MCF 10A (cell line): Measurements from ENCODE around the gene IPPK. TPM values are rescaled to one million over a fixed set of nuclear protein-coding genes. Genes with fewer than 3 reads are reported as not detected.
"Not testable (repeated sequence)": the region's sequence is repeated elsewhere in the genome, so short reads cannot be mapped to it uniquely, and the experiment has no call there.

Source experiments
- BruUV-seq: library from RNA; stranded (reverse); fragments of 400-500 nt; replicated peaks from 2 replicates; lab custom pipeline; 2021; lab: Mats Ljungman, UMichigan
- CTCF ChIA-PET: fragments of 300-600 bp; sonication (Branson Sonifier 250); formaldehyde crosslinking; extraction: SDS; loops from one replicate; lab custom pipeline; 2021; ENCODE audit warnings: antibody characterized with exemption, inconsistent platforms; lab: Yijun Ruan, JAX
- POLR2A ChIA-PET: fragments of 300-600, 350-650 bp; sonication (Branson Sonifier 250); formaldehyde crosslinking; extraction: SDS; loops from one replicate; lab custom pipeline; 2020; ENCODE audit warnings: antibody characterized with exemption, inconsistent platforms; lab: Yijun Ruan, JAX
- DNase-seq: peaks from one replicate; pipeline ENCODE4 v3.0.0-alpha.2; 2018; ENCODE audit not compliant: unreplicated experiment
- H3K27ac Mint-ChIP-seq: one replicate; pipeline ENCODE4 v1.8.0; 2022; ENCODE audit warnings: mild to moderate bottlenecking, low read depth, mixed read lengths; ENCODE audit not compliant: unreplicated experiment
- H3K27me3 Mint-ChIP-seq: one replicate; pipeline ENCODE4 v1.8.0; 2022; ENCODE audit warnings: mixed read lengths; ENCODE audit not compliant: insufficient read depth, unreplicated experiment
- H3K36me3 Mint-ChIP-seq: one replicate; pipeline ENCODE4 v1.8.0; 2022; ENCODE audit warnings: mild to moderate bottlenecking, moderate library complexity, mixed read lengths; ENCODE audit not compliant: insufficient read depth, unreplicated experiment
- H3K4me1 Mint-ChIP-seq: one replicate; pipeline ENCODE4 v1.8.0; 2022; ENCODE audit warnings: mixed read lengths; ENCODE audit not compliant: insufficient read depth, unreplicated experiment
- H3K4me3 Mint-ChIP-seq: one replicate; pipeline ENCODE4 v1.8.0; 2022; ENCODE audit warnings: mild to moderate bottlenecking, moderate library complexity, mixed read lengths; ENCODE audit not compliant: unreplicated experiment
- H3K9me3 Mint-ChIP-seq: one replicate; pipeline ENCODE4 v1.8.0; 2022; ENCODE audit warnings: mixed read lengths; ENCODE audit not compliant: unreplicated experiment
- intact Hi-C: fragments of 100-400 bp; cut with micrococcal nuclease; formaldehyde crosslinking; loops from 2 replicates; pipeline ENCODE4 v1.14.1; 2022
- total RNA-seq: library from RNA; stranded (reverse); gene quantifications from 2 replicates; pipeline ENCODE4 v1.2.3, GENCODE V29; 2022
- TF ChIP-seq, protein P1 (sequence below): fragments of 200-600 bp; IDR thresholded peaks from one replicate; pipeline ENCODE4 v1.8.0; 2022; ENCODE audit warnings: antibody characterized with exemption, mild to moderate bottlenecking; ENCODE audit not compliant: unreplicated experiment

IPPK gene
- total RNA-seq, 1 experiment from 2014 or later = 16.6 TPM

- CTCF ChIA-PET = no interaction called here
- H3K4me3 Mint-ChIP-seq = no peak overlapping the region
- H3K36me3 Mint-ChIP-seq = no peaks in the 10 kb centered on the region
- TF ChIP-seq, protein P1, sequence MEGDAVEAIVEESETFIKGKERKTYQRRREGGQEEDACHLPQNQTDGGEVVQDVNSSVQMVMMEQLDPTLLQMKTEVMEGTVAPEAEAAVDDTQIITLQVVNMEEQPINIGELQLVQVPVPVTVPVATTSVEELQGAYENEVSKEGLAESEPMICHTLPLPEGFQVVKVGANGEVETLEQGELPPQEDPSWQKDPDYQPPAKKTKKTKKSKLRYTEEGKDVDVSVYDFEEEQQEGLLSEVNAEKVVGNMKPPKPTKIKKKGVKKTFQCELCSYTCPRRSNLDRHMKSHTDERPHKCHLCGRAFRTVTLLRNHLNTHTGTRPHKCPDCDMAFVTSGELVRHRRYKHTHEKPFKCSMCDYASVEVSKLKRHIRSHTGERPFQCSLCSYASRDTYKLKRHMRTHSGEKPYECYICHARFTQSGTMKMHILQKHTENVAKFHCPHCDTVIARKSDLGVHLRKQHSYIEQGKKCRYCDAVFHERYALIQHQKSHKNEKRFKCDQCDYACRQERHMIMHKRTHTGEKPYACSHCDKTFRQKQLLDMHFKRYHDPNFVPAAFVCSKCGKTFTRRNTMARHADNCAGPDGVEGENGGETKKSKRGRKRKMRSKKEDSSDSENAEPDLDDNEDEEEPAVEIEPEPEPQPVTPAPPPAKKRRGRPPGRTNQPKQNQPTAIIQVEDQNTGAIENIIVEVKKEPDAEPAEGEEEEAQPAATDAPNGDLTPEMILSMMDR = no peak
- no peaks in the 10 kb centered on the region for H3K9me3 Mint-ChIP-seq
- POLR2A ChIA-PET = no interaction called here
- BruUV-seq = no TSS peak
- H3K4me1 Mint-ChIP-seq = no peaks in the 10 kb centered on the region
- intact Hi-C loops = no loop called here
- no peak for DNase-seq
- no peaks in the 10 kb centered on the region for H3K27me3 Mint-ChIP-seq
- H3K27ac Mint-ChIP-seq = no peak overlapping the region
These were observed 74.0 kb downstream of the IPPK start for GRCh38 chr9:92595930-92596329.

GRCh38 chr9:92595075-92595474 lies 74.9 kb downstream of the IPPK start:
- H3K9me3 Mint-ChIP-seq, DNase-seq, H3K4me3 Mint-ChIP-seq, BruUV-seq, POLR2A ChIA-PET, CTCF ChIA-PET, H3K36me3 Mint-ChIP-seq, H3K27me3 Mint-ChIP-seq, intact Hi-C loops, H3K27ac Mint-ChIP-seq, H3K4me1 Mint-ChIP-seq: not testable (repeated sequence)

GRCh38 chr9:92592946-92593861 lies 76.7 kb downstream of the IPPK start:
- H3K27me3 Mint-ChIP-seq = no peaks in the 10 kb centered on the region
- ChIA-PET POLR2A (interaction anchor here (0.7 kb wide), 1 partner anchor 58 kb away, joined by 3 read pairs; no protein-coding TSS in a partner anchor), CTCF (interaction anchor here (0.7 to 0.9 kb wide), 2 partner anchors 10 to 12 kb away, joined by 3 read pairs; no protein-coding TSS in a partner anchor)
- H3K9me3 Mint-ChIP-seq = no peaks in the 10 kb centered on the region
- BruUV-seq = no TSS peak
- TF ChIP-seq, protein P1 = no peak
- intact Hi-C loops = no loop called here
- H3K4me3 Mint-ChIP-seq = no peak overlapping the region
- H3K27ac Mint-ChIP-seq = no peak overlapping the region
- DNase-seq = no peak
- no peaks in the 10 kb centered on the region for H3K4me1 Mint-ChIP-seq
- no peaks in the 10 kb centered on the region for H3K36me3 Mint-ChIP-seq

DNA sequence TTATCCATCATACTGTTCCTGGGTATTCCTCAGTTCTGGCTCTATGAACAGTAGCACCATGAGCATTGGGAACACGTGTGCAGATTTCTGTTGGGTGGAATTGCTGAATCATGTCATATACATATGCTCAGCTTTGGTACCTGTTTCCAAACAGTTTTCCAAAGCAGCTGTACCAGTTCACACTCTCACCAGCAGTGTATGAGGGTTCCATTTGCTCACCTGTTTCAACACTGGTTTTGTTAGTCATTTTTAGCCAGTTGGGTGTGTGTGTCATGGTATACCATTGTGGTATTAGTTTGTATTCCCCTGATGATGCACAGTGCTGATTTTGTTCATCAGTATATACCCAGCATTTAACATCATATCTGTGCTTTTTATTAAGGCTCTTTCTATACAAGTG lies 77.4 kb downstream of the IPPK start:
- Mint-ChIP-seq H3K27ac (no peak overlapping the region), H3K9me3 (no peaks in the 10 kb centered on the region), H3K4me1 (no peaks in the 10 kb centered on the region), H3K27me3 (no peaks in the 10 kb centered on the region), H3K4me3 (no peak overlapping the region), H3K36me3 (peaks cover 4% of the 10 kb centered on the region)
- no TSS peak for BruUV-seq
- DNase-seq = no peak
- TF ChIP-seq, protein P1 = no peak
- ChIA-PET CTCF (interaction anchor here (0.7 to 0.9 kb wide), 2 partner anchors 10 to 11 kb away, joined by 3 read pairs; no protein-coding TSS in a partner anchor), POLR2A (no interaction called here)
- intact Hi-C loops = no loop called here
